ENCODE data around the gene GRID2IP. TPM values are rescaled to one million over a fixed set of nuclear protein-coding genes. Genes with fewer than 3 reads are reported as not detected.
A peak's percentile ranks its signal among the peaks of the same experiment; 100 is the strongest.
"Not testable (repeated sequence)": the region's sequence is repeated elsewhere in the genome, so short reads cannot be mapped to it uniquely, and the experiment has no call there.

Gene GRID2IP
- total RNA-seq, 1 experiment from 2014 or later: 3.0 TPM

GRCh38 chr7:6453734-6454133, 97.5 kb downstream of the GRID2IP start:
- POLR2A ChIA-PET: interaction anchor here (0.5 kb wide), 1 partner anchor 99 kb away, joined by 3 read pairs; no protein-coding TSS in a partner anchor
- H3K27me3 Mint-ChIP-seq (ENCODE audit: low read depth): no peaks in the 10 kb centered on the region
- H3K9me3 Mint-ChIP-seq: no peaks in the 10 kb centered on the region
- no peak overlapping the region for H3K27ac Mint-ChIP-seq
- H3K4me1 Mint-ChIP-seq: no peaks in the 10 kb centered on the region
- CTCF ChIA-PET: interaction anchor here (0.6 kb wide), 1 partner anchor 32 kb away, joined by 4 read pairs; no protein-coding TSS in a partner anchor
- ATAC-seq (no peak), DNase-seq (ENCODE audit: low spot score) (no peak)
- TF ChIP-seq ZBTB21 (CRISPR knock-in tag; IDR thresholded peaks at IDR 0.05; ENCODE audit: borderline replicate concordance): no peak
- H3K36me3 Mint-ChIP-seq: no peaks in the 10 kb centered on the region
- H3K4me3 Mint-ChIP-seq: no peak overlapping the region

DNA sequence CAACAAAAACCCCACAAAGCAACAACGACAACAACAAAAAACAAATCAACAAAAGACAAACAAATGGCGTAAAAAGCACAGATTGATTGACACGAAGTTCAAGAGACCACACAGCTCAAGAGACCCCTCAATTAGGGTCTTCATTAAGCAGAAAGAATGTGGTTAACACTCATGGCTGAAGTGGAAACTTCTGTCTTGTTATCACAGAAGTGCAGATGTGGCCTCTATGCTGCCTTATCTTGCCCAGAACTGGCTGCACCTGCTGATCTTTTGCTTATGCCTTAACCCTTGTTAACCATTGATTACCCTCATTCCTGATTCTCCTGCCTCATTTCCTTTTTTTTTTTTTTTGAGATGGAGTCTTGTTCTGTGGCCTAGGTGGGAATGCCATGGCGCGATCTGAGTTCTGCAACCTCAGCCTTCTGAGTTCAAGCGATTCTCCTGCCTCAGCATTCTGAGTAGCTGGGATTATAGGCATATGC, 100.0 kb downstream of the GRID2IP start:
- H3K4me3 Mint-ChIP-seq: no peak overlapping the region
- peaks cover 6% of the 10 kb centered on the region for H3K4me1 Mint-ChIP-seq
- ChIA-PET POLR2A (no interaction called here), CTCF (no interaction called here)
- no peaks in the 10 kb centered on the region for H3K9me3 Mint-ChIP-seq
- TF ChIP-seq NFATC4 (CRISPR knock-in tag; IDR thresholded peaks at IDR 0.05) (no peak), FOXK1 (CRISPR knock-in tag; IDR thresholded peaks at IDR 0.05) (no peak), TEAD4 (CRISPR knock-in tag; IDR thresholded peaks at IDR 0.05) (no peak), ZNF671 (CRISPR knock-in tag; IDR thresholded peaks at IDR 0.05) (no peak), ZNF263 (CRISPR knock-in tag; IDR thresholded peaks at IDR 0.05; ENCODE audit: low read depth) (no peak), ZNF423 (CRISPR knock-in tag; IDR thresholded peaks at IDR 0.05) (no peak), ATF1 (CRISPR knock-in tag; IDR thresholded peaks at IDR 0.05) (no peak), GABPB1 (CRISPR knock-in tag; IDR thresholded peaks at IDR 0.05) (no peak)
- TF ChIP-seq, protein P1, sequence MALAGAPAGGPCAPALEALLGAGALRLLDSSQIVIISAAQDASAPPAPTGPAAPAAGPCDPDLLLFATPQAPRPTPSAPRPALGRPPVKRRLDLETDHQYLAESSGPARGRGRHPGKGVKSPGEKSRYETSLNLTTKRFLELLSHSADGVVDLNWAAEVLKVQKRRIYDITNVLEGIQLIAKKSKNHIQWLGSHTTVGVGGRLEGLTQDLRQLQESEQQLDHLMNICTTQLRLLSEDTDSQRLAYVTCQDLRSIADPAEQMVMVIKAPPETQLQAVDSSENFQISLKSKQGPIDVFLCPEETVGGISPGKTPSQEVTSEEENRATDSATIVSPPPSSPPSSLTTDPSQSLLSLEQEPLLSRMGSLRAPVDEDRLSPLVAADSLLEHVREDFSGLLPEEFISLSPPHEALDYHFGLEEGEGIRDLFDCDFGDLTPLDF (CRISPR knock-in tag; IDR thresholded peaks at IDR 0.05): no peak
- TF ChIP-seq, protein P2, sequence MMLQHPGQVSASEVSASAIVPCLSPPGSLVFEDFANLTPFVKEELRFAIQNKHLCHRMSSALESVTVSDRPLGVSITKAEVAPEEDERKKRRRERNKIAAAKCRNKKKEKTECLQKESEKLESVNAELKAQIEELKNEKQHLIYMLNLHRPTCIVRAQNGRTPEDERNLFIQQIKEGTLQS (CRISPR knock-in tag; conservative IDR thresholded peaks at IDR 0.05): no peak
- no peak for ATAC-seq
- H3K27ac Mint-ChIP-seq: no peak overlapping the region
- DNase-seq (ENCODE audit: low spot score): no peak
- no peaks in the 10 kb centered on the region for H3K36me3 Mint-ChIP-seq
- H3K27me3 Mint-ChIP-seq (ENCODE audit: low read depth): no peaks in the 10 kb centered on the region; the same call in 1 of the 2 replicates

- not testable (repeated sequence) for ATAC-seq
Measured at GRCh38 chr7:6450591-6450990, 100.7 kb downstream of the GRID2IP start.

GRCh38 chr7:6449884-6450283, 101.4 kb downstream of the GRID2IP start:
- H3K27ac Mint-ChIP-seq; H3K4me3 Mint-ChIP-seq; CTCF ChIA-PET; ATAC-seq; H3K4me1 Mint-ChIP-seq; POLR2A ChIA-PET; H3K27me3 Mint-ChIP-seq (ENCODE audit: low read depth); H3K9me3 Mint-ChIP-seq; DNase-seq (ENCODE audit: low spot score): not testable (repeated sequence)
- peaks cover 11% of the 10 kb centered on the region for H3K36me3 Mint-ChIP-seq

More at GRCh38 chr7:6450591-6450990, 100.7 kb downstream of the GRID2IP start:
- POLR2A ChIA-PET; H3K27me3 Mint-ChIP-seq (ENCODE audit: low read depth); H3K36me3 Mint-ChIP-seq; H3K9me3 Mint-ChIP-seq; H3K4me1 Mint-ChIP-seq; CTCF ChIA-PET; H3K4me3 Mint-ChIP-seq; H3K27ac Mint-ChIP-seq; DNase-seq (ENCODE audit: low spot score): not testable (repeated sequence)

DNA sequence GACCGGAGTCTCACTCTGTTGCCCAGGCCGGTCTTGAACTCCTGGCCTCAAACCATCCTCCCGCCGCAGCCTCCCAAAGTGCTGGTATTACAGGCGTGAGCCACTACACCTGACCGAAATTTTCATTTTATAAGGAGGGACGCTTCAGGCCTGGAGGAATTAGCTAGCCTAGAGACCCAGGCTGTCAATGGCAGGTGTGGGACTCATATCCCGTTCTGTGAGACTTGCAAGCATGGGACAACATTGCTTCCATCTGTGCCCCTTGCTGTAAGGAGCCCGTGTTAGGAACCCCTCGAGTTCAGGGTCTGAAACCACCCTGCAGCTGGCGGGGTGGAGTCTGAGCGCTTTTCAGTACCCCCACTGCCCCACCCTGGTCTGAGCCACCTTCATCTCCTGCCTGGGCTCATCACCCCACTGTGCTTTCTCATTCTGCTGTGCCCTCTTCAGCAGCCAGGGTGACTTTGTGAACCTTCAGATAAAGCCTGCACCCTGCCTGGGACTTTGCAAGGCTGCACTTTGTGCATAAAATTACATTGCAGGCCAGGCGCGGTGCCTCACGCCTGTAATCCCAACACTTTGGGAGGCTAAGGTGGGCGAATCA, 102.2 kb downstream of the GRID2IP start:
- TF ChIP-seq MLX (CRISPR knock-in tag; IDR thresholded peaks at IDR 0.05): no peak
- H3K4me1 Mint-ChIP-seq: peaks cover 6% of the 10 kb centered on the region
- ATAC-seq (no peak), DNase-seq (ENCODE audit: low spot score) (no peak)
- ChIA-PET CTCF (no interaction called here), POLR2A (interaction anchor here (0.7 kb wide), 1 partner anchor 11 kb away, joined by 3 read pairs; no protein-coding TSS in a partner anchor)
- no peaks in the 10 kb centered on the region; the same call in 1 of the 2 replicates for H3K27me3 Mint-ChIP-seq (ENCODE audit: low read depth)
- H3K36me3 Mint-ChIP-seq: peaks cover 20% of the 10 kb centered on the region
- H3K9me3 Mint-ChIP-seq: no peaks in the 10 kb centered on the region
- 0 out of 2 replicates have a peak overlapping the region, but pooled peaks have one; percentile 72 for H3K27ac Mint-ChIP-seq
- H3K4me3 Mint-ChIP-seq: peak overlapping the region; percentile 62

Measured in WTC11 (cell line).